NCI-H2081 (cell line): ENCODE results near the gene MTCL1.

Source experiments
- DNase-seq, 2 experiments: peaks; one replicate each; lab custom pipeline; 2025; lab: John Stamatoyannopoulos, UW

Gene MTCL1

DNA sequence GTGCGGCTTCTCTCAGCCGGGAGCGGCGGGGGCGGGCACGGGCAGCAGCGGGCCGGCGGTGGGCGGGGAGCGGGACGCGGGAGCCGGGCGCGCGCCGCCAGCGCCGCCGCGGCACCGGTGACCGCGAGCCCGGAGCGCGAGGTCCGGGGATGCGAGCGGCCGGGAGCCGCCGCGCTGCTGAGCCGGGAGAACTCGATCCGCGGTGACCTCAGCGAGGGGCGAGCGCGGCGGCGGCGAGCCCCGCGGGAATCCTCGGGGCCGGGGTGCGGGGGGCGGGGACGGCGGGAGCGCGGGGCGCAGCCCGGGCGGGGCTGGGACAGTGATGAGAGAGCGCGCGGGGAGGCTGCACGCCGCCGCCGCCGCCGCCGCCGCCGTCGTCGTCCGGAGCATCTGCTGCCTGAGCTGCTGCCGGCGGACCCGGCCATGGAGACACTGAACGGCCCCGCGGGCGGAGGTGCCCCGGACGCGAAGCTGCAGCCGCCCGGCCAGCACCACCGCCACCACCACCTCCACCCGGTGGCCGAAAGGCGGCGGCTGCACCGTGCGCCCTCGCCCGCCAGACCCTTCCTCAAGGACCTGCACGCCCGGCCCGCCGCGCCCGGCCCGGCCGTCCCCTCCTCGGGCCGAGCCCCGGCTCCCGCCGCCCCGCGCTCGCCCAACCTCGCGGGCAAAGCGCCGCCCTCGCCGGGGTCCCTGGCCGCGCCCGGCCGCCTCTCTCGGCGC is at the start of gene MTCL1:
TSS of gene MTCL1 (plus strand) at position 319 of the 723 bp plus-strand sequence. CDS start at position 424, 105 bp downstream.
- peak; percentile 56 to 76 for DNase-seq

DNA sequence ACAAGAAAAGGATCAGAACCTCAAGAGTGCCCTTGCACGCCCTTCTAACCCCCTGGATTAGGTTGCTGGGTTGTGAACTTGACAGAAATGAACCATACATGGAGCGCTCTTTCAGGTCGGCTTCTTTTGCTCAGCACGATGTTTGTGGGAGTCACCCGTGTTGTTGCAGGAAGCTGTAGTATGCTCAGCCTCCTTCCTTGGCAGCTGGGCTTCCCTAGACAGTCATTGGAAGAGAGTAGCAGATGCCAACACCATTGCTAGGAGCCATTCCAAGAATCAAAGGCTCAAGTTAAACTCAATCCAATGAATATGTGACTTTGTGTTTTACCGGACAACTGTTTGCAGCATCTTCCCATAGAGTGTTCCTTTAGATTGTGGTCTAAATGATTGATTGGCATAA is 49.1 kb upstream of the MTCL1 start:
- DNase-seq, result no peak

DNA sequence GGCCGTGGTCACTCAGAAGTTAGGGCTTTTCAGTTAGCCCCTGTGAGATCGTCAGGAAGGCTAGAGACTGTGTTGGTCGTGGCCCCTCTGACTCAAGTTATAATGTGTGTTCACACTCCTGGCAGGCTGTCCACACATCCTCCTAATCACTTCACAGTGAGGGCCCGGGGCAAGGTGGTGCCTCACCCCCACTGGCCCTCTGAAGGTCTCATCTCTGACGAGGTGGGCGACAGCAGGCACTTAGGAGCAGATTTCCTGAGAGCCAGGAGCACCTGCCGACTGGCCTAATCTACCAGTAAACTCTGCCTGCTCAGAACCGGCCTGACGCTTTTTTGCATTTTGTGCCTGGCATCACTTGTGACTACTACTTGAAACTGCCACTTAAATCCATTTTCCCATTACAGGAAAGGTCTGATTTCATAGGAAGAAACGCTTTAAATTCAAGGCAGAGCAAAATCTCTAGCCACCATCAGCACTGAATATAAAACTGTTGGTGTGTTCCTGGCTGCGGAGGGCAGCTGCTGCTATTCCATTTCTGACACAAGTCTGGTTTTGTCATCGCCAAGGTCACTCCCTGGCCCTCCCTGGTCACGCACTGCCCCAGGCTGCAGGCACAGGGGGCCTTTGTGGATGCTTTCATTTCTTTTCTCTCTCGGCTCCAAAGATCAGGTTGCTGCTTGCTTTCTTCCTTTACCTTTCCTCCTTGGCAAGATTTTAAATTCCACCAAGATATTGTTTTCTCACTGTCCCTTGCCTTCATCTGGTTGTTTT is 48.1 kb upstream of the MTCL1 start:
- DNase-seq, result peak in 1 of 2 experiments; percentile 26

DNA sequence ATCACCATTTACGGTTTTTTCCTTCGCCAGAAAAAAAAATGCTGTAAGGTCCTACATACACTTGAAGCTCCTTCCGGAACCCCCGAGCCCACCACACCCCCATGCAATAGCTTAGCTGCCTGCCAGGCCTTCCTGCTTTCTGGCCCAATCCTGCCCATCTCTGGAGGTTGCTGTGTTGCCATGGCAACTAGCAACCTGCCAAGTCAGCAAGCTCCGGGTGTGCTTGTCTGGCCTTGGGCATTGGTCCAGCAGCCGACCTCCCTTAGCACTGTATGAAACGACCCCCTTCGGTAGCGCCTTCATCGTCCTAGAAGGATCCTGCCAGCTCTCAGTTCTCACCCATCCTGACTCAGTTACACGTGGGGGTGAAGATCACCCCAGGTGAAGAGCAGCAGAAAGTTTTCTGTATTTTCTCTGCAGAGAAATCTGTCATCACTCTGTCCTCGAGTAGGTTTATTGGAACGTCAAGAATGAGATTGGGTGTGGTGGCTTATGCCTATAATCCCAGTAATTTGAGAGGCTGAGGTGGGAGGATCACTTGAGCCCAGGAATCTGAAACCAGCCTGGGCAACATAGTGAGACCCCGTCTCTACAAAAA is 47.4 kb upstream of the MTCL1 start:
- peak; percentile 17 to 40 for DNase-seq

DNA sequence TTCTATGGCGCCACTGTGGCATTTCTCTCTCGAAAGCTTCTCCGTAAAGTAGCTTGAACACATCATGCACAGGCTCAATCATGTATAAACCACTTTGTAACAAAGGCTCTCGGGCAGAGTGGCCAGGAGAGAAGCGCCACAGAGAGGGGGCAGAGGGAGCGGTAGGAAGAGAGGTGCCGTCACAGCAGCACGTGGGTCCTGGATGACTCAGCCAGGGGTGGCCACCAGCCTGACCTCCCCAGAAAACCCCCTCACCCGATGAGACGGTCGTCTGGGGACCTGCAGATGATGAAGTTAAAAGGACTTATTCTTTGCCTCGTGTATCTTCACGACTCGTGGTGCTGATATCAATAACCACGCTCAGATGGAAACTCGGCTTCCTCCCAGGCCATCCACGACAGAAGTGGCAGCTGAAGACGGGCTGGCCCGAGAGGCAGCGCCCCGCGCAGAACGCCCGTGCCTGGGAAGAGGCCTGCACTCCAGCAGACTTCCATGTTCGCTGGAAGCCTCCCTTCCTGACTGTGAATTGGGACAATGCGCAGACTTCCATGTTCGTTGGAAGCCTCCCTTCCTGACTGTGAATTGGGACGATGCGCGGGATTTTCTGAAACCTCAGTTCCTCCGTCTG is 46.4 kb upstream of the MTCL1 start:
- DNase-seq, result no peak

- no peak for DNase-seq
Observed at GRCh38 chr18:8659609-8660242, 45.6 kb upstream of the MTCL1 start.

- no peak for DNase-seq
Observed at GRCh38 chr18:8660316-8660715, 45.0 kb upstream of the MTCL1 start.

GRCh38 chr18:8661754-8662559 is 43.4 kb upstream of the MTCL1 start:
- peak; percentile 95 to 98 for DNase-seq

DNA sequence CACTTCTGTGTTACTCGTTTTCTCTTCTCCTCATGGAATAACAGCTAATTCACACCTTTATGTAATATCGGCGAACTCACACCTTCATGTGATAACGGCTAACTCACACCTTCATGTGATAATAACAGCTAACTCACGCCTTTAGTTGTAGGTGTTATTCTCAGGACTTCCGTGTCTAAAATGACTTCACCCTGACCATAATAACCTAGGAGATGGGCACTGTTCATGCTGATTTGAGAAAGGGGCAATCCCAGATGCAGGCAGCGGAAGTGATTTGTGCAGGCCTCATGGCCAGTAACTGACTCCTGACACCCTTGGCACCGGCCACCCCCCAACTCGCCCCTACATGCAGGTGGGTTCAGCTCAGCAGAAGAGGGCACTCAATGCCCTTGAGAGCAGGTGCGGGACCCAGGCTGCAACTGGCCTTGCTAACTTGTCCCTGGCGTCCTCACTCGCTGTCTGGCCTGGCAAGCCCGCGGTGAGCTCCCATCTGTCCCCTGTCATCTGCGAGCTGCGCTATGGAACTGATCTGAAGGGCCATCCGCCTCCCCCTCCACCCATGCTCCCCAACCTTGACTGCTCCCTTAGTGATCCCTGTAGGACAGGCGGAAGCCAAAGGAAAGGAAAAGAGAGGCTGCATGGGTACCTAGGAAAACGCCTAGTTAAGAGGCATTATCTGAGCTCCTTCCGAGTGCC is 42.6 kb upstream of the MTCL1 start:
- DNase-seq, result peak; percentile 79 to 87

- no peak for DNase-seq
Observed at GRCh38 chr18:8667846-8668245, 37.5 kb upstream of the MTCL1 start.

DNA sequence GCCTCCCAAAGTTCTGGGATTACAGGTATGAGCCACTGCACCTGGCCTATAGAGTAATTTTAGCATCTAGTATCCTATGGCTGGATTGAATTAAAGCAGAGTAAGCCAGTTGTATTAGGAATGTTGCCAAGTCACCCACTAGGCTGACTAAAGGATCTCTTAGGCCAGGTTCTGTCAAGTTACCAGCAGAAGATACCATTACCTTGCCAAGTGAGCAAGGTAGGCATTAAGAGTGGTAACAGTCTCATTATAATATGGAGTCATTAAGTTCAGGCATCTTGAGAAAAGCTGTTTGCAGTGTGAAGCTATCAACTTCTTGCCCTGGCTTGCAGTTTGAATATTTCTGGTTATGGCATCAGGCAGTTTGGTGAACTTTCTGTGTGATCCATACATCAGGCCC is 37.0 kb upstream of the MTCL1 start:
- no peak for DNase-seq

GRCh38 chr18:8669571-8669970 is 35.8 kb upstream of the MTCL1 start:
- no peak for DNase-seq

DNA sequence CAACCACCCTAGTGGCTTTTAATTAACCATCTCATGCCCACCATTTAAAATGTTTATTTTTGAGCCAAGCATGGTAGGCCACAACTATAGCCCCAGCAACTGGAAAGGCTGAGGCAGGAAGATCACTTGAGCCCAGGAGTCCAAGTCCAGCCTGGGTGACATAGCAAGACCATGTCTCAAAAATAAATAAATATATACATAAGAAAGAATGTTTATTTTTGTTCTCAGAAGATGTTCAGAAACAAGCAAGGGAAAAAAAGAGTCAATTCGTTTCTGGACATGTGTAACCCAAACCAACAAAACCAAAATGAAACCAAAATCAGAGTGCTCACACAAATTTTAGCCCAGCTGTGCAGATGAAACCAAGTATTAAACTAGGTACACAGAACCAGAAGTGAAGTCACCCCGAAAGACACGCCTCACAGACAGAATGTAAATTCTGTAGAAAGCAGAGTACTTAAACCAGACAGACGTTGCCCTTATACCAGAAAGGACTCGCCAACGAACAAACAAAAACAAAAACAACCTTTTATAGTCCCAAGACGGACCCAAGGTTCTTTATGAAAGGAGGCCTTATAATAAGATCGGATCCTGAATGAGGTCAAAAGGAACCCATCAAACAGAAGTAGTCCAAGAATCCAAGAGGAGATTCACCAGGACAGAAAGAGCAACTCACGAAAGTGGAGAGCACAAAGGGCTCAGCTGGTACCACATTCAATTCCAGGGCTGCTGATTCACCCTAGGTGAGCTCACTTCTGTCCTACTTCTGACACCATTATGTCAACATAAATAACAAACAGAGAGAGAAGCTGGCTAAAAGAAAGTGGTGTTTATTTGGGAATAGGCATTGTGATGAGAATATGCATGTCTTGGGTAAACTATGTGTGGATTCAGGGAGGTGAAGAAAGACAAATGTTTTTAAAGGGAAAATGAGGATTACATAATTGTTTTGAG is 31.8 kb upstream of the MTCL1 start:
- no peak for DNase-seq

- DNase-seq, result no peak
Observed at GRCh38 chr18:8675057-8675456, 30.3 kb upstream of the MTCL1 start.

DNA sequence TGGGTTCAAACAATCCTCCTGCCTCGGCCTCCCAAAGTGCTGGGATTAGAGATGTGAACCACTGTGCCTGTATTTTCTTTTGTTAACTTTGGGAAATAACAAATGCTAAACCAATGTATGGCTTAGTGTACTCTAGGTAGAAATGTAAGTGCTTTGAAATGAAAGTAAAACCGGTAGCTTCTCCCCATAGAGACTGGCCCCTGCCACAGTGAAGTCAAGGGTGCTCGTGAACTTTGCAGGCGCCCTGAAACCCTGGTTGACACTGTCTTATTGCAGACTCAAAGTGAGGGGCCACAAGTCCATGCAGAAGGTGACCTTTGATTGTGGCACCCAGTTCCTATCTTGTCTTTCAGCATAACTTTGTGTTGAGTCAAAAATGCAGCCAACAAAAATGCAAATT is 24.2 kb upstream of the MTCL1 start:
- DNase-seq, result no peak

GRCh38 chr18:8684577-8684976 is 20.8 kb upstream of the MTCL1 start:
- DNase-seq, result no peak

GRCh38 chr18:8685141-8685913 is 20.0 kb upstream of the MTCL1 start:
- DNase-seq, result peak in 1 of 2 experiments; percentile 58

- DNase-seq, result no peak
Observed at GRCh38 chr18:8685914-8686216, 19.5 kb upstream of the MTCL1 start.

GRCh38 chr18:8686611-8687010 is 18.7 kb upstream of the MTCL1 start:
- DNase-seq, result no peak
